ENCODE measurements around the gene EXO5. TPM values are rescaled to one million over a fixed set of nuclear protein-coding genes. Genes with fewer than 3 reads are reported as not detected.

EXO5 gene
- total and polyA plus RNA-seq, 2 of the 13 experiments (the other 11 are each of a cell fraction or from before 2014, with no cell fraction given) = 9.9 to 20.5 TPM

GRCh38 chr1:40508375-40509341 lies at the start of gene EXO5 (continued):
- TF ChIP-seq ZNF687 (CRISPR knock-in tag; IDR thresholded peaks at IDR 0.05) (peak; percentile 100), SRY (CRISPR knock-in tag; IDR thresholded peaks at IDR 0.05) (peak; percentile 85), ZNF674 (CRISPR knock-in tag; IDR thresholded peaks at IDR 0.05; ENCODE audit: low read depth) (no peak), MXD1 (CRISPR knock-in tag; IDR thresholded peaks at IDR 0.05) (peak; percentile 90), SRF (IDR thresholded peaks at IDR 0.05; ENCODE audit: low read depth, low read length) (no peak), SP140L (CRISPR knock-in tag; IDR thresholded peaks at IDR 0.05; ENCODE audit: borderline replicate concordance) (no peak), SNAPC2 (CRISPR knock-in tag; IDR thresholded peaks at IDR 0.05) (no peak), ZFX (CRISPR knock-in tag; IDR thresholded peaks at IDR 0.05; ENCODE audit: low read depth) (peak; percentile 84), ZNF574 (CRISPR knock-in tag; IDR thresholded peaks at IDR 0.05) (peak; percentile 86), ZSCAN21 (CRISPR knock-in tag; IDR thresholded peaks at IDR 0.05; ENCODE audit: borderline replicate concordance) (peak; percentile 59), ZNF512 (CRISPR knock-in tag; IDR thresholded peaks at IDR 0.05) (no peak), SNAI1 (CRISPR knock-in tag; IDR thresholded peaks at IDR 0.05; ENCODE audit: borderline replicate concordance) (peak; percentile 72; the same call in 1 of the 2 replicates), ZNF550 (CRISPR knock-in tag; IDR thresholded peaks at IDR 0.05; ENCODE audit: borderline replicate concordance) (0 out of 2 replicates have a peak, but pooled peaks have one; percentile 27), CC2D1A (CRISPR knock-in tag; IDR thresholded peaks at IDR 0.05) (no peak), E2F5 (CRISPR knock-in tag; conservative IDR thresholded peaks at IDR 0.05) (peak; percentile 72), TFDP2 (CRISPR knock-in tag; IDR thresholded peaks at IDR 0.05) (peak; percentile 89)
